Astrocyte of the spinal cord (primary cell): ENCODE results near the gene APBA2.
"Not testable (repeated sequence)": the region's sequence is repeated elsewhere in the genome, so short reads cannot be mapped to it uniquely, and the experiment has no call there.

Source experiments
- DNase-seq: peaks from one replicate; pipeline ENCODE4 v3.0.0; 2011; ENCODE audit warnings: low read depth, low spot score
- H3K4me3 ChIP-seq: 2 replicates; pipeline ENCODE4 v1.5.1; 2011; ENCODE audit warnings: low read depth, mild to moderate bottlenecking, low read length, moderate library complexity
- CTCF ChIP-seq: IDR thresholded peaks from 2 replicates; pipeline ENCODE4 v1.5.1; 2012; ENCODE audit warnings: low read depth, mild to moderate bottlenecking, low read length, inconsistent platforms
- in situ Hi-C: cut with HindIII; loops from 2 replicates; pipeline ENCODE4 v1.10.0; 2017; ENCODE audit warnings: low sequenced_read_pairs

Gene APBA2

GRCh38 chr15:29044503-29044901 is 158.7 kb downstream of the APBA2 start:
- H3K4me3 ChIP-seq = no peak overlapping the region
- TF ChIP-seq CTCF = no peak
- in situ Hi-C loops = no loop called here
- peak; percentile 66 for DNase-seq

- H3K4me3 ChIP-seq, in situ Hi-C loops, DNase-seq: not testable (repeated sequence)
Observed at GRCh38 chr15:29045161-29045560, 159.4 kb downstream of the APBA2 start.

GRCh38 chr15:29045717-29046116 is 159.9 kb downstream of the APBA2 start:
- TF ChIP-seq CTCF = no peak
- peak; percentile 70 for DNase-seq
- no peak overlapping the region for H3K4me3 ChIP-seq
- in situ Hi-C loops = no loop called here

GRCh38 chr15:29046281-29046810 is 160.6 kb downstream of the APBA2 start:
- in situ Hi-C loops = no loop called here
- DNase-seq = no peak
- no peak for TF ChIP-seq CTCF

GRCh38 chr15:29046977-29047376 is 161.2 kb downstream of the APBA2 start:
- H3K4me3 ChIP-seq = no peak overlapping the region
- no peak for DNase-seq
- in situ Hi-C loops = no loop called here
- no peak for TF ChIP-seq CTCF

More at GRCh38 chr15:29046281-29046810, 160.6 kb downstream of the APBA2 start:
- no peak overlapping the region for H3K4me3 ChIP-seq

GRCh38 chr15:29048011-29048410 is 162.2 kb downstream of the APBA2 start:
- TF ChIP-seq CTCF = no peak
- in situ Hi-C loops = no loop called here
- H3K4me3 ChIP-seq = no peak overlapping the region
- no peak for DNase-seq

- in situ Hi-C loops = no loop called here
- peak; percentile 29 for DNase-seq
- no peak overlapping the region for H3K4me3 ChIP-seq
- TF ChIP-seq CTCF = no peak
Observed at GRCh38 chr15:29050870-29051269, 165.1 kb downstream of the APBA2 start.
